HepG2 (cell line): ENCODE data around the gene RFXANK. TPM values are rescaled to one million over a fixed set of nuclear protein-coding genes. Genes with fewer than 3 reads are reported as not detected.
A peak's percentile ranks its signal among the peaks of the same experiment; 100 is the strongest.

Experiments used
- CREM ChIP-seq, 2 experiments: sonication (generic) in 1 of 2; formaldehyde crosslinking in 1 of 2; IDR thresholded peaks; 2 replicates each; pipeline versions ENCODE4 v1.4.0 to v1.6.1; 2016 to 2020; ENCODE audit warnings: antibody characterized with exemption in 1 of 2, mild to moderate bottlenecking in 1 of 2, missing genetic modification reagents in 1 of 2
- HBP1 ChIP-seq: IDR thresholded peaks from 2 replicates; pipeline ENCODE4 v1.6.1; 2016; ENCODE audit warnings: low read depth, control low read depth
- HMGXB4 ChIP-seq, 2 experiments: sonication (generic) in 1 of 2; formaldehyde crosslinking in 1 of 2; IDR thresholded peaks; 2 replicates each; pipeline versions ENCODE4 v1.4.0 to v1.6.1; 2018 to 2020; ENCODE audit warnings: missing genetic modification reagents in 2 of 2, borderline replicate concordance in 1 of 2, low read depth in 1 of 2, mild to moderate bottlenecking in 1 of 2, missing biosample characterization in 1 of 2
- HOXA3 ChIP-seq: sonication (generic); formaldehyde crosslinking; IDR thresholded peaks from 2 replicates; pipeline ENCODE4 v1.5.0; 2020; ENCODE audit warnings: missing genetic modification reagents
- MYC ChIP-seq: sonication (generic); formaldehyde crosslinking; IDR thresholded peaks from 2 replicates; pipeline ENCODE4 v1.9.0; 2021; ENCODE audit warnings: missing genetic modification reagents, borderline replicate concordance
- RBFOX2 ChIP-seq: fragments of 200-400 bp; formaldehyde crosslinking; IDR thresholded peaks from 2 replicates; pipeline ENCODE4 v1.6.1; 2017; ENCODE audit warnings: low read depth, mild to moderate bottlenecking, low read length
- RBM39 ChIP-seq: fragments of 200-400 bp; formaldehyde crosslinking; IDR thresholded peaks from one replicate; pipeline ENCODE4 v1.6.1; 2018; ENCODE audit warnings: antibody characterized with exemption, mild to moderate bottlenecking, low read depth, low read length; ENCODE audit not compliant: poor library complexity, severe bottlenecking
- RXRB ChIP-seq: IDR thresholded peaks from 2 replicates; pipeline ENCODE4 v1.6.1; 2016; ENCODE audit warnings: borderline replicate concordance, missing genetic modification reagents, missing compliant biosample characterization
- SIN3A ChIP-seq: IDR thresholded peaks from 2 replicates; pipeline ENCODE4 v1.6.1; 2011; ENCODE audit warnings: low read depth, mild to moderate bottlenecking, control low read depth, low read length, borderline replicate concordance
- SPEN ChIP-seq: sonication (generic); formaldehyde crosslinking; IDR thresholded peaks from 2 replicates; pipeline ENCODE4 v1.5.1; 2020; ENCODE audit warnings: low read depth, mild to moderate bottlenecking, missing genetic modification reagents
- ZBTB7B ChIP-seq: sonication (generic); formaldehyde crosslinking; IDR thresholded peaks from 2 replicates; pipeline ENCODE4 v1.4.0; 2020; ENCODE audit warnings: missing genetic modification reagents
- ZMYM3 ChIP-seq: sonication (generic); formaldehyde crosslinking; IDR thresholded peaks from 2 replicates; pipeline ENCODE4 v1.5.1; 2020; ENCODE audit warnings: mild to moderate bottlenecking, missing genetic modification reagents
- ZNF44 ChIP-seq: sonication (generic); formaldehyde crosslinking; IDR thresholded peaks from 2 replicates; pipeline ENCODE4 v1.5.1; 2020; ENCODE audit warnings: mild to moderate bottlenecking, missing genetic modification reagents
- ZNF547 ChIP-seq: sonication (generic); formaldehyde crosslinking; IDR thresholded peaks from 2 replicates; pipeline ENCODE4 v1.5.1; 2020; ENCODE audit warnings: mild to moderate bottlenecking, missing genetic modification reagents
- ZNF616 ChIP-seq: sonication (generic); formaldehyde crosslinking; IDR thresholded peaks from 2 replicates; pipeline ENCODE4 v1.5.0; 2020; ENCODE audit warnings: low read depth, mild to moderate bottlenecking, missing genetic modification reagents
- ZNF644 ChIP-seq: IDR thresholded peaks from 2 replicates; pipeline ENCODE4 v1.6.1; 2016; ENCODE audit warnings: low read depth
- polyA plus RNA-seq, 8 experiments: library from polyadenylated mRNA; depleted of rRNA in 3 of 8; stranded (reverse) in 7 of 8; unstranded in 1 of 8; fragments of >200 nt; fragmentation: Illumina TruSeq in 4 of 8; extraction: Trizol in 4 of 8; gene quantifications; 2 replicates each; pipeline versions ENCODE4 v1.2.1 to v1.2.3, GENCODE V29; 2011 to 2016; ENCODE audit warnings: low read depth in 4 of 8, missing spikeins in 1 of 8, mixed read lengths in 1 of 8; ENCODE audit not compliant: insufficient read depth in 1 of 8
- total RNA-seq, 5 experiments: library from RNA; depleted of rRNA; stranded (reverse); fragments of >200 nt; fragmentation: Illumina TruSeq; extraction: Trizol; gene quantifications; 2 replicates each; pipeline ENCODE4 v1.2.3, GENCODE V29; 2016; ENCODE audit warnings: low read depth in 1 of 5
- TF ChIP-seq, protein P1 (sequence below): sonication (generic); formaldehyde crosslinking; IDR thresholded peaks from 2 replicates; pipeline ENCODE4 v1.4.0; 2020; ENCODE audit warnings: missing genetic modification reagents
- TF ChIP-seq, protein P2 (sequence below): sonication (generic); formaldehyde crosslinking; IDR thresholded peaks from 2 replicates; pipeline ENCODE4 v1.8.0; 2022; ENCODE audit warnings: low read depth, missing genetic modification reagents
- TF ChIP-seq, protein P3 (sequence below): sonication (generic); formaldehyde crosslinking; IDR thresholded peaks from 2 replicates; pipeline ENCODE4 v1.4.0; 2020; ENCODE audit warnings: mild to moderate bottlenecking, missing genetic modification reagents

The RFXANK gene
- total and polyA plus RNA-seq, 2 of the 13 experiments (the other 11 are each of a cell fraction or from before 2014, with no cell fraction given), result 49.9 to 80.7 TPM

DNA sequence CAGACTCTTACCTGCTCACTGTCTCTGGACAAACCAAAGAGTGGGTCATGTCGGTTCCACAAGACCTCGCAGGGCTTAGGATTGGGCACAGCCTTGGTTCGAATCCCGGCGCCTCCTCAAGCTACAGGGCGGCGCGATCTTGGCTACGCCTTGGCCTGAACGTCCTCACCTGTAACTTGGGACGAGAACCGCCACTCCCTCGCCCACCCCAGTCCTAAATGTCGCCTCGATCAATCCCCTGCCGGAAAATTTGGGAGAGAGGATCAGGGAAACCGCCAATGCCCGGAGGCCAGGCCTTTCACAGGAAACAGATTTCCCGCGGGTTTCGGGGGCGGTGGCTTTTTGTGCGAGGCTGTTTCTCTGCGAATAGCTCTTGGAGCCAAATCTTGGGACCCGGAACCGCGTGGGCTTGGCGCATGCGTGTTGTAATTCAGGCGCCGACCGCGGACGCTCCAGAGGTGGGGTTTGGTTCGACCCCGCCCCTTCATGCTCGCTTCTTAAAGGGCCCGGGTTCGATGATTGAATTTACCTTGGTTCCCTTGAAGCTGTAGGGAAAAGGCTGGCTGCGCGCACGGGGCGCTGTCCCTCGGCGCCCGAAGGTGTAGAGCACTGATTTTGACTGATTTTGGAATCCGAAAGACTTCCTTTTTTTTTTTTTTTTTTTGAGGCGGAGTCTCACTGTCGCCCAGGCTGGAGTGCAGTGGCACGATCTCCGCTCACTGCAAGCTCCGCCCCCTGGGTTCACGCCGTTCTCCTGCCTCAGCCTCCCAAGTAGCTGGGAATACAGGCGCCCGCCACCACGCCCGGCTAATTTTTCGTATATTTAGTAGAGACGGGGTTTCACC lies 11.2 kb downstream of the RFXANK start, which contains the start of gene NR2C2AP (continued):
- TF ChIP-seq ZNF616 (CRISPR knock-in tag) (no peak), ZNF547 (peak; percentile 83), MYC (CRISPR knock-in tag) (peak; percentile 53; the same call in 1 of the 2 replicates), RXRB (CRISPR knock-in tag) (no peak), CREM (IDR thresholded peaks at IDR 0.05) (0 out of 2 replicates have a peak, but pooled peaks have one; percentile 23), CREM (CRISPR knock-in tag; IDR thresholded peaks at IDR 0.05) (no peak), RBFOX2 (peak; percentile 57; the same call in 1 of the 2 replicates), ZBTB7B (CRISPR knock-in tag) (0 out of 2 replicates have a peak, but pooled peaks have one; percentile 38), RBM39 (peak; percentile 56), ZMYM3 (peak; percentile 37; the same call in 1 of the 2 replicates), ZNF44 (CRISPR knock-in tag) (peak; percentile 16; the same call in 1 of the 2 replicates), SIN3A (peak; percentile 89; the same call in 1 of the 2 replicates), HOXA3 (CRISPR knock-in tag) (no peak; the same call in 1 of the 2 replicates), HMGXB4 (CRISPR knock-in tag; IDR thresholded peaks at IDR 0.05; ENCODE audit: borderline replicate concordance in 1 of 2, low read depth in 1 of 2) (no peak), ZNF644 (CRISPR knock-in tag) (no peak), HBP1 (CRISPR knock-in tag) (0 out of 2 replicates have a peak, but pooled peaks have one; percentile 53), SPEN (CRISPR knock-in tag) (peak; percentile 51; the same call in 1 of the 2 replicates)
- TF ChIP-seq, protein P1, sequence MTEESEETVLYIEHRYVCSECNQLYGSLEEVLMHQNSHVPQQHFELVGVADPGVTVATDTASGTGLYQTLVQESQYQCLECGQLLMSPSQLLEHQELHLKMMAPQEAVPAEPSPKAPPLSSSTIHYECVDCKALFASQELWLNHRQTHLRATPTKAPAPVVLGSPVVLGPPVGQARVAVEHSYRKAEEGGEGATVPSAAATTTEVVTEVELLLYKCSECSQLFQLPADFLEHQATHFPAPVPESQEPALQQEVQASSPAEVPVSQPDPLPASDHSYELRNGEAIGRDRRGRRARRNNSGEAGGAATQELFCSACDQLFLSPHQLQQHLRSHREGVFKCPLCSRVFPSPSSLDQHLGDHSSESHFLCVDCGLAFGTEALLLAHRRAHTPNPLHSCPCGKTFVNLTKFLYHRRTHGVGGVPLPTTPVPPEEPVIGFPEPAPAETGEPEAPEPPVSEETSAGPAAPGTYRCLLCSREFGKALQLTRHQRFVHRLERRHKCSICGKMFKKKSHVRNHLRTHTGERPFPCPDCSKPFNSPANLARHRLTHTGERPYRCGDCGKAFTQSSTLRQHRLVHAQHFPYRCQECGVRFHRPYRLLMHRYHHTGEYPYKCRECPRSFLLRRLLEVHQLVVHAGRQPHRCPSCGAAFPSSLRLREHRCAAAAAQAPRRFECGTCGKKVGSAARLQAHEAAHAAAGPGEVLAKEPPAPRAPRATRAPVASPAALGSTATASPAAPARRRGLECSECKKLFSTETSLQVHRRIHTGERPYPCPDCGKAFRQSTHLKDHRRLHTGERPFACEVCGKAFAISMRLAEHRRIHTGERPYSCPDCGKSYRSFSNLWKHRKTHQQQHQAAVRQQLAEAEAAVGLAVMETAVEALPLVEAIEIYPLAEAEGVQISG (CRISPR knock-in tag), result peak; percentile 43; the same call in 1 of the 2 replicates
- TF ChIP-seq, protein P2, sequence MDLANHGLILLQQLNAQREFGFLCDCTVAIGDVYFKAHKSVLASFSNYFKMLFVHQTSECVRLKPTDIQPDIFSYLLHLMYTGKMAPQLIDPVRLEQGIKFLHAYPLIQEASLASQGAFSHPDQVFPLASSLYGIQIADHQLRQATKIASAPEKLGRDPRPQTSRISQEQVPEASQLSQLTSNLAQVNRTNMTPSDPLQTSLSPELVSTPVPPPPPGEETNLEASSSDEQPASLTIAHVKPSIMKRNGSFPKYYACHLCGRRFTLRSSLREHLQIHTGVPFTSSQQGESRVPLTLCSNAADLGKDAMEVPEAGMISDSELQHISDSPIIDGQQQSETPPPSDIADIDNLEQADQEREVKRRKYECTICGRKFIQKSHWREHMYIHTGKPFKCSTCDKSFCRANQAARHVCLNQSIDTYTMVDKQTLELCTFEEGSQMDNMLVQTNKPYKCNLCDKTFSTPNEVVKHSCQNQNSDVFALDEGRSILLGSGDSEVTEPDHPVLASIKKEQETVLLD (CRISPR knock-in tag), result no peak
- TF ChIP-seq, protein P3, sequence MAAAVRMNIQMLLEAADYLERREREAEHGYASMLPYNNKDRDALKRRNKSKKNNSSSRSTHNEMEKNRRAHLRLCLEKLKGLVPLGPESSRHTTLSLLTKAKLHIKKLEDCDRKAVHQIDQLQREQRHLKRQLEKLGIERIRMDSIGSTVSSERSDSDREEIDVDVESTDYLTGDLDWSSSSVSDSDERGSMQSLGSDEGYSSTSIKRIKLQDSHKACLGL (CRISPR knock-in tag), result peak; percentile 78
